Lung (tissue), 12 donors: Measurements from ENCODE around the gene SMLR1. TPM values are rescaled to one million over a fixed set of nuclear protein-coding genes. Genes with fewer than 3 reads are reported as not detected.

ENCODE experiments used
- ATAC-seq: fragments of 200-7000 bp; cut with Tn5 transposase; one replicate; pipeline ENCODE4 v1.9.1; 2020; ENCODE audit warnings: moderate number of reproducible peaks; ENCODE audit not compliant: insufficient read depth, low FRiP score
- DNase-seq, 3 donors: peaks; one replicate each; pipeline ENCODE4 v3.0.0-alpha.2; 2013 to 2017
- H3K27ac ChIP-seq, 2 donors: one replicate each; pipeline ENCODE4 v1.5.1; 2013; ENCODE audit warnings: mild to moderate bottlenecking in 2 of 2, moderate library complexity in 2 of 2, control low read depth in 1 of 2, inconsistent platforms in 1 of 2, low read depth in 1 of 2, low read length in 1 of 2
- H3K27me3 ChIP-seq, 3 donors: one replicate each; pipeline ENCODE4 v1.5.1; 2013; ENCODE audit warnings: low read length in 2 of 3; ENCODE audit not compliant: control insufficient read depth in 3 of 3, insufficient read depth in 3 of 3
- H3K36me3 ChIP-seq, 4 donors: one replicate each; pipeline ENCODE4 v1.5.1; 2013; ENCODE audit warnings: low read length in 4 of 4, mild to moderate bottlenecking in 1 of 4, moderate library complexity in 1 of 4; ENCODE audit not compliant: control insufficient read depth in 4 of 4, insufficient read depth in 4 of 4
- H3K4me1 ChIP-seq, 5 donors: one replicate each; pipeline ENCODE4 v1.5.1; 2013; ENCODE audit warnings: low read length in 5 of 5, mild to moderate bottlenecking in 2 of 5, moderate library complexity in 1 of 5; ENCODE audit not compliant: control insufficient read depth in 5 of 5, insufficient read depth in 5 of 5
- H3K4me3 ChIP-seq: one replicate; pipeline ENCODE4 v1.5.1; 2013; ENCODE audit warnings: mild to moderate bottlenecking, control low read depth, moderate library complexity
- H3K9ac ChIP-seq, 2 donors: one replicate each; pipeline ENCODE4 v1.5.1; 2013; ENCODE audit warnings: low read length in 2 of 2, control low read depth in 1 of 2; ENCODE audit not compliant: insufficient read depth in 1 of 2
- H3K9me3 ChIP-seq, 4 donors: one replicate each; pipeline ENCODE4 v1.5.1; 2013; ENCODE audit warnings: low read length in 3 of 4, mild to moderate bottlenecking in 1 of 4, moderate library complexity in 1 of 4; ENCODE audit not compliant: control insufficient read depth in 4 of 4, insufficient read depth in 3 of 4
- CTCF ChIP-seq: IDR thresholded peaks from 2 replicates; pipeline ENCODE4 v1.5.1; 2012; ENCODE audit warnings: mild to moderate bottlenecking; ENCODE audit errors: control extremely low read depth, extremely low read depth
- WGBS, 2 donors: extraction: QIAGEN DNeasy Blood & Tissue Kit; methylation state at CpG; one replicate each; pipeline ENCODE4 v1.1.7; 2013; 5-methylcytosine and 5-hydroxymethylcytosine counted together
- polyA plus RNA-seq, 2 donors: library from polyadenylated mRNA; stranded (reverse); fragments of 200-250 nt; gene quantifications; one replicate each; pipeline ENCODE4 v1.2.1, GENCODE V29; 2013
- total RNA-seq, 2 donors: library from RNA; depleted of rRNA in 1 of 2; stranded (reverse); fragments of >200 nt in 1 of 2; gene quantifications; one replicate each; pipeline ENCODE4 v1.2.1, GENCODE V29; 2014 to 2021
- donor health status: control.
- donor health status: control.
- donor health status: Bipolar disorder and iron deficiency.
- donor health status: healthy.
- donor health status: DM: yes; HTN: yes; CAD: no.

The SMLR1 gene
- total and polyA plus RNA-seq, 4 donors: not detected

GRCh38 chr6:130815200-130816071 lies 11.8 kb upstream of the SMLR1 start:
- ATAC-seq (no peak), DNase-seq (no peak)
- no peak for TF ChIP-seq CTCF
- Histone ChIP-seq H3K4me3 (no peak overlapping the region), H3K9me3 (no peaks in the 10 kb centered on the region), H3K4me1 (no peaks in the 10 kb centered on the region), H3K27me3 (no peaks in the 10 kb centered on the region), H3K9ac (no peak overlapping the region), H3K36me3 (no peaks in the 10 kb centered on the region), H3K27ac (no peak overlapping the region)
- 75 to 77% methylated on average over 5 of the region's 5 CpGs for WGBS, 2 donors

GRCh38 chr6:130822736-130823135 lies 4.5 kb upstream of the SMLR1 start:
- H3K4me3 ChIP-seq: no peak overlapping the region
- no peaks in the 10 kb centered on the region for H3K4me1 ChIP-seq
- DNase-seq: no peak
- no peaks in the 10 kb centered on the region for H3K9me3 ChIP-seq
- no peaks in the 10 kb centered on the region for H3K36me3 ChIP-seq
- H3K9ac ChIP-seq: no peak overlapping the region
- ATAC-seq: no peak
- H3K27me3 ChIP-seq: no peaks in the 10 kb centered on the region
- H3K27ac ChIP-seq: no peak overlapping the region
- WGBS, 2 donors: 89 to 96% methylated on average over 1 of the region's 1 CpG
- no peak for TF ChIP-seq CTCF

GRCh38 chr6:130824978-130825694 lies 2.1 kb upstream of the SMLR1 start:
- 81 to 82% methylated on average over 5 of the region's 5 CpGs for WGBS, 2 donors
- no peak overlapping the region for H3K9ac ChIP-seq
- no peaks in the 10 kb centered on the region for H3K36me3 ChIP-seq
- DNase-seq: no peak
- H3K27me3 ChIP-seq: no peaks in the 10 kb centered on the region
- H3K4me1 ChIP-seq: no peaks in the 10 kb centered on the region
- H3K27ac ChIP-seq: no peak overlapping the region
- H3K4me3 ChIP-seq: no peak overlapping the region
- ATAC-seq: no peak
- no peaks in the 10 kb centered on the region for H3K9me3 ChIP-seq
- no peak for TF ChIP-seq CTCF
